ENCODE data around the gene UBTF. TPM values are rescaled to one million over a fixed set of nuclear protein-coding genes. Genes with fewer than 3 reads are reported as not detected.

UBTF gene
- total and polyA plus RNA-seq, 9 of the 15 experiments (the other 6 are each of a cell fraction or from before 2014, with no cell fraction given), result 1.2 to 113 (median 83.6) TPM

GRCh38 chr17:44219616-44220212, at the start of gene UBTF (continued):
- TF ChIP-seq ZBTB8A (IDR thresholded peaks at IDR 0.05; ENCODE audit: partially characterized antibody), result no peak
- TF ChIP-seq BRF2 (IDR thresholded peaks at IDR 0.05; ENCODE audit: borderline replicate concordance, insufficient read depth, insufficient read length), result no peak
- peak; percentile 30 for TF ChIP-seq TAF1 (IDR thresholded peaks at IDR 0.05; ENCODE audit: control insufficient read depth, extremely low read depth, insufficient read depth, low read length, severe bottlenecking)
- 0 out of 2 replicates have a peak, but pooled peaks have one; percentile 42 for TF ChIP-seq GATAD2B (IDR thresholded peaks at IDR 0.05; ENCODE audit: borderline replicate concordance)
- no peak for TF ChIP-seq IRF9 (tag; IDR thresholded peaks at IDR 0.05)
- TF ChIP-seq MAFG (tag; conservative IDR thresholded peaks at IDR 0.05), result no peak
- no peak for TF ChIP-seq XRCC3 (IDR thresholded peaks at IDR 0.05)
- no peak for TF ChIP-seq ZZZ3 (IDR thresholded peaks at IDR 0.05)
- TF ChIP-seq BMI1 (IDR thresholded peaks at IDR 0.05; ENCODE audit: low read length), result no peak
- no peak for TF ChIP-seq ZNF282 (CRISPR knock-in tag; IDR thresholded peaks at IDR 0.05)
- no peak for TF ChIP-seq SLC30A9 (CRISPR knock-in tag; IDR thresholded peaks at IDR 0.05)
- TF ChIP-seq FOXA1 (IDR thresholded peaks at IDR 0.05; ENCODE audit: borderline replicate concordance), result no peak
- no peak for TF ChIP-seq ZNF740 (CRISPR knock-in tag; IDR thresholded peaks at IDR 0.05)
- TF ChIP-seq ZNF740 (tag; IDR thresholded peaks at IDR 0.05), result peak in 1 of 2 experiments; percentile 82; a peak in 2 of 4 replicates
- peak; percentile 62 for TF ChIP-seq RBM22 (IDR thresholded peaks at IDR 0.05; ENCODE audit: low read depth, low read length, poor library complexity, severe bottlenecking)
- TF ChIP-seq MAZ (CRISPR knock-in tag; conservative IDR thresholded peaks at IDR 0.05 in 1 of 2, IDR thresholded peaks at IDR 0.05 in 1 of 2), result 0 out of 4 replicates have a peak, but pooled peaks of 1 of the 2 experiments have one; percentile 42
- no peak for TF ChIP-seq FOSL1 (tag; conservative IDR thresholded peaks at IDR 0.05)
- 0 out of 2 replicates have a peak, but pooled peaks have one; percentile 34 for TF ChIP-seq RB1 (IDR thresholded peaks at IDR 0.05; ENCODE audit: low read depth)
- no peak for TF ChIP-seq STAT6 (CRISPR knock-in tag; IDR thresholded peaks at IDR 0.05)
- TF ChIP-seq ZNF224 (CRISPR knock-in tag; IDR thresholded peaks at IDR 0.05), result no peak

Measured in K562 (cell line).